ENCODE data around the gene LAMC2.

LAMC2 gene

GRCh38 chr1:183195142-183195574 is 9.1 kb downstream of the LAMC2 start:
- Histone ChIP-seq H3K36me3 (ENCODE audit: control insufficient read depth, insufficient read depth, low read length, severe bottlenecking) (no peaks in the 10 kb centered on the region), H3K9me3 (ENCODE audit: control insufficient read depth, low read length) (no peaks in the 10 kb centered on the region), H3K4me3 (ENCODE audit: low read length) (no peak overlapping the region), H3K27me3 (replicated peaks; ENCODE audit: control insufficient read depth, insufficient read depth, low read length) (no peaks in the 10 kb centered on the region), H3K9ac (ENCODE audit: low read length) (no peak overlapping the region), H3K4me1 (ENCODE audit: control insufficient read depth, insufficient read depth, low read length) (peaks cover 22% of the 10 kb centered on the region)
- DNase-seq (ENCODE audit: low read depth) = peak; percentile 49

DNA sequence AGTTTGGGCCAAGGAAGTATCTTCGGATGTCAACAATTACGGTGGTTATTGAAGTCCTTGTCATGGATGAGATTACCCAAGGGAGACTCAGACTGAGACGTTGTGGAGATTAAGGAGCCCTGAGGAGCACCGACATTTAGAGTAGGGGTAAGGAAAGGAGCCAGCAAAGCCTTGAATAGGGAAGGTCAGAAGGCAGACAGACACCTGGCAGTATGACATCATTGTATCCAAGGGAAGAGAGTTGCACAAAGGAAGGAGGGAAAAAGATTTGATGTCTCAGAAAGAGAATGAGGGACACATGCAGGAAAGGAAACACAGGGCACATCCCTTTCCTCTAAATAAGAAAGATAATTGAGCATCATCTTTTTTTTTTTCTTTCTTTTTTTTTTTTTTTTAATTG is 11.7 kb downstream of the LAMC2 start:
- Histone ChIP-seq H3K27me3 (replicated peaks; ENCODE audit: control insufficient read depth, insufficient read depth, low read length) (no peaks in the 10 kb centered on the region), H3K9ac (ENCODE audit: low read length) (no peak overlapping the region), H3K9me3 (ENCODE audit: control insufficient read depth, low read length) (no peaks in the 10 kb centered on the region), H3K36me3 (ENCODE audit: control insufficient read depth, insufficient read depth, low read length, severe bottlenecking) (no peaks in the 10 kb centered on the region), H3K4me3 (ENCODE audit: low read length) (no peak overlapping the region), H3K4me1 (ENCODE audit: control insufficient read depth, insufficient read depth, low read length) (peaks cover 13% of the 10 kb centered on the region)
- no peak for DNase-seq (ENCODE audit: low read depth)

DNA sequence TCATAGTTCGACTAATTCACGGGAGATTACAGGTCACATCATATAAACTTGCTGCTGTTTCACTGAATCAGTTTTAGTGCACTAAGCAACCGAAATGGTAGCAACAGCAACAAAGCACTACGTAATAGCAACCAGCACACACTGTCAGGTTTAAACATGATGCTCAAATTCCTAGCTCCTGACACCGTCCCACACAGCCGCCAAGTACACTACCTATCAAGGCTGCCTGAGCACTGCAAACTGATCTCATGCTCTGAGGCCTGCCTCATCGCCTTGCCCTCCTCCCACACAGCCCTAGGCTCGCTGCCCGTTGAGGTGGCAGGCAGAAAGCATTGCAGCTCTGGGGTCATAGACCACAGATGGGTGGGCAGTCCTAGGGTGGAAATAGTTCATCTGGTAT is 12.4 kb downstream of the LAMC2 start:
- no peak overlapping the region for H3K4me3 ChIP-seq (ENCODE audit: low read length)
- DNase-seq (ENCODE audit: low read depth) = peak; percentile 63
- H3K36me3 ChIP-seq (ENCODE audit: control insufficient read depth, insufficient read depth, low read length, severe bottlenecking) = no peaks in the 10 kb centered on the region
- H3K4me1 ChIP-seq (ENCODE audit: control insufficient read depth, insufficient read depth, low read length) = peaks cover 13% of the 10 kb centered on the region
- no peaks in the 10 kb centered on the region for H3K27me3 ChIP-seq (replicated peaks; ENCODE audit: control insufficient read depth, insufficient read depth, low read length)
- no peaks in the 10 kb centered on the region for H3K9me3 ChIP-seq (ENCODE audit: control insufficient read depth, low read length)
- H3K9ac ChIP-seq (ENCODE audit: low read length) = no peak overlapping the region

- Histone ChIP-seq H3K9ac (ENCODE audit: low read length) (no peak overlapping the region), H3K4me1 (ENCODE audit: control insufficient read depth, insufficient read depth, low read length) (peaks cover 13% of the 10 kb centered on the region), H3K27me3 (replicated peaks; ENCODE audit: control insufficient read depth, insufficient read depth, low read length) (no peaks in the 10 kb centered on the region), H3K9me3 (ENCODE audit: control insufficient read depth, low read length) (no peaks in the 10 kb centered on the region), H3K36me3 (ENCODE audit: control insufficient read depth, insufficient read depth, low read length, severe bottlenecking) (no peaks in the 10 kb centered on the region), H3K4me3 (ENCODE audit: low read length) (no peak overlapping the region)
- DNase-seq (ENCODE audit: low read depth) = no peak
Observed at GRCh38 chr1:183199304-183199703, 13.2 kb downstream of the LAMC2 start.

DNA sequence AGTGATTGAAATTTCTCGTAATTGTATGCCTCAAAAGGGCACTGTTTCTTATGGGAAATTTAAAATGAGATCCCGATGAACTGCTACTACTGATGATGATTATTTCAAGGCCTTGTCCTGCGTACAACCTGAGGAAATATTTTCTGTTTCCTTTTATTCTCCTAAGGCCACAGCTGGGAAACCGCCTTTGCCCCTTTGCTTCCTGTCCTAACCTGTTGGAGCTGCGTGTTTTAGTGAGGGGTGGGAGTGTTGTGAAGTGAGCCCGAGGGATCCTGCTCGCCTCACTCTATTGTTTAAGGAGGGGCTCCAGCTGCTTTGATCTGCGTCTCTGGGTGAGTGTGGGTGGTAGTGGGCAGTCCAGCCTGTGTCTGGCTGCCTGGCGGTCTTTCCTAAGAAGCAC is 14.4 kb downstream of the LAMC2 start:
- Histone ChIP-seq H3K9ac (ENCODE audit: low read length) (no peak overlapping the region), H3K4me1 (ENCODE audit: control insufficient read depth, insufficient read depth, low read length) (peaks cover 16% of the 10 kb centered on the region), H3K4me3 (ENCODE audit: low read length) (no peak overlapping the region), H3K27me3 (replicated peaks; ENCODE audit: control insufficient read depth, insufficient read depth, low read length) (no peaks in the 10 kb centered on the region), H3K36me3 (ENCODE audit: control insufficient read depth, insufficient read depth, low read length, severe bottlenecking) (no peaks in the 10 kb centered on the region), H3K9me3 (ENCODE audit: control insufficient read depth, low read length) (no peaks in the 10 kb centered on the region)
- DNase-seq (ENCODE audit: low read depth) = no peak

- Histone ChIP-seq H3K4me3 (ENCODE audit: low read length) (no peak overlapping the region), H3K9ac (ENCODE audit: low read length) (no peak overlapping the region), H3K4me1 (ENCODE audit: control insufficient read depth, insufficient read depth, low read length) (peaks cover 27% of the 10 kb centered on the region), H3K9me3 (ENCODE audit: control insufficient read depth, low read length) (no peaks in the 10 kb centered on the region), H3K27me3 (replicated peaks; ENCODE audit: control insufficient read depth, insufficient read depth, low read length) (no peaks in the 10 kb centered on the region), H3K36me3 (ENCODE audit: control insufficient read depth, insufficient read depth, low read length, severe bottlenecking) (no peaks in the 10 kb centered on the region)
- no peak for DNase-seq (ENCODE audit: low read depth)
Observed at GRCh38 chr1:183203094-183203493, 17.0 kb downstream of the LAMC2 start.

GRCh38 chr1:183205196-183205781 is 19.2 kb downstream of the LAMC2 start:
- H3K9ac ChIP-seq (ENCODE audit: low read length) = peak overlapping the region; percentile 50
- H3K27me3 ChIP-seq (replicated peaks; ENCODE audit: control insufficient read depth, insufficient read depth, low read length) = no peaks in the 10 kb centered on the region
- no peaks in the 10 kb centered on the region for H3K36me3 ChIP-seq (ENCODE audit: control insufficient read depth, insufficient read depth, low read length, severe bottlenecking)
- DNase-seq (ENCODE audit: low read depth) = peak; percentile 90
- no peak overlapping the region for H3K4me3 ChIP-seq (ENCODE audit: low read length)
- no peaks in the 10 kb centered on the region for H3K9me3 ChIP-seq (ENCODE audit: control insufficient read depth, low read length)
- H3K4me1 ChIP-seq (ENCODE audit: control insufficient read depth, insufficient read depth, low read length) = peaks cover 33% of the 10 kb centered on the region

DNA sequence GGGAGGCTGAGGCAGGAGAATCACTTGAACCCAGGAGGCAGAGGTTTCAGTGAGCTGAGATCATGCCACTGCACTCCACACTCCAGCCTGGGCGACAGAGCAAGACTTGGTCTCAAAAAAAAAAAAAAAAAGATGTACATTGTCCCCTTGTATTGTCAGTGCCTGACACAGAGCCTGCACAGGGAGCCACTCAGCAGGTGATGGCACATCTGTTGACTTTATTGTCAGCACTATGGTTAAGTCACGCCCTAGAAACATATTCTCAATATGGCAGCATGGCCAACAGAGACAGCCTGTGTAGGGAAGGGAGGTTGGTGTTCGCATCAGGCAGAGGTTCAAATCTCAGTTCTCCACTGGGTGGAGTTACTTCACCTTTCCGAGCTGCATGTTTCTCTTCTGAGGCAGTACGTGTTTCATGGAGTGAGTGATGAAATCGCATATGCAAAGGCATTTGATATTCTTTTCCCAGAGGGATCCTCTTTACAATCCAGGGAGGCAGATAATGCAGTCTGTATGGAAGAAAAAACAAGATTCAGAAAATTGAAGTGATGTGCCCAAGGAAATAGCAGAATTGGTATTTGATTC is 20.6 kb downstream of the LAMC2 start:
- no peaks in the 10 kb centered on the region for H3K27me3 ChIP-seq (replicated peaks; ENCODE audit: control insufficient read depth, insufficient read depth, low read length)
- DNase-seq (ENCODE audit: low read depth) = no peak
- no peak overlapping the region for H3K4me3 ChIP-seq (ENCODE audit: low read length)
- H3K9ac ChIP-seq (ENCODE audit: low read length) = no peak overlapping the region
- H3K4me1 ChIP-seq (ENCODE audit: control insufficient read depth, insufficient read depth, low read length) = peaks cover 33% of the 10 kb centered on the region
- H3K9me3 ChIP-seq (ENCODE audit: control insufficient read depth, low read length) = no peaks in the 10 kb centered on the region
- H3K36me3 ChIP-seq (ENCODE audit: control insufficient read depth, insufficient read depth, low read length, severe bottlenecking) = no peaks in the 10 kb centered on the region

DNA sequence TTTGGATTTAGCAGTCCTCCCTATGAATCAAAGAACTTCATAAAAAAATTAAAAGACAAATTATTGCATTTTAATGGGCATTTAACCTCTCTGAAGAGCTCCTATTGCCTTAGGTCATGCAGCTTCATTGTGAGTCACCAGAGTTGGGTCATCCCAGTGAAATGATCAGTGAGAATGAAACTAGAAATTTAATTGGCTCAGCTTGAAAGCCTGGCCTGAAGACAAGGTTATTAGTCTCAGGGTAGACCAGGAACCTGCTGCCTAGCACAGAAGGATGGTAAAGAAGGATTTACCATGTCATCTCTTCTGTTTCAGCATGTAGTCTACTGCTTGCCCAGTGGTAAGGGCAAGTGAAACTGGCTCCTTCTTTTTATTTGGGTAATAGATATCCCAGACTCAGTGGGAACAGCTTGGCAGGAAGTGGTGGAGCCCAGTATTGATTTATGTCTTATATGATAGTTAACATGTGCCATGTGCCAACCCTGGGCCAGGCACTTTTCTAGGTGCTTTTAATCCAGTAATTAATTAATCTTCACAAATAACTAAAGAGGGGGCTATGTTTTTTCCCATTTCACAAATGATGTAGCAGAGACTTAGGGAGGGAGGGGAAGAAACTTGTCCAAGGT is 23.6 kb downstream of the LAMC2 start:
- DNase-seq (ENCODE audit: low read depth) = peak; percentile 77

DNA sequence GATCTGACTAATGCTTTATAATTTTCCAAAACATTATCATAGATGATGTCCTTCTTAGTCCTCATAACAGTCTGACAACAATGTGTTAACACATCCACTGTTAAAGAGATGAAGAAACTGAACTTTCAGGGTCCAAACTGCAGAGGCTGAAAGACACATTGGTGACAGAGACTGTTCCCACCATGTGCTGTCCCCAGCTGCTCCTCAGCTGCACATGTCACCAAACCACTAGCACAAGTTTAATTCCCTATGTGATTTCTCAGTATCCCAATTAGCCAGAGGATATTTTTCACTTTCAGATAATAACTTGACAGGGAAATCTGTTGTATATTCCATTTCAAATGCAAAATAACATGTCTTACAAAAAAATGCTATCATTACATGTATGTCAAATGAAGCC is 24.6 kb downstream of the LAMC2 start:
- no peak overlapping the region for H3K4me3 ChIP-seq (ENCODE audit: low read length)
- DNase-seq (ENCODE audit: low read depth) = no peak
- H3K27me3 ChIP-seq (replicated peaks; ENCODE audit: control insufficient read depth, insufficient read depth, low read length) = no peaks in the 10 kb centered on the region
- H3K9me3 ChIP-seq (ENCODE audit: control insufficient read depth, low read length) = no peaks in the 10 kb centered on the region
- H3K9ac ChIP-seq (ENCODE audit: low read length) = no peak overlapping the region
- H3K36me3 ChIP-seq (ENCODE audit: control insufficient read depth, insufficient read depth, low read length, severe bottlenecking) = no peaks in the 10 kb centered on the region
- H3K4me1 ChIP-seq (ENCODE audit: control insufficient read depth, insufficient read depth, low read length) = peaks cover 27% of the 10 kb centered on the region

More for the DNA sequence above, 23.6 kb downstream of the LAMC2 start:
- Histone ChIP-seq H3K4me3 (ENCODE audit: low read length) (no peak overlapping the region), H3K9me3 (ENCODE audit: control insufficient read depth, low read length) (no peaks in the 10 kb centered on the region), H3K27me3 (replicated peaks; ENCODE audit: control insufficient read depth, insufficient read depth, low read length) (no peaks in the 10 kb centered on the region), H3K4me1 (ENCODE audit: control insufficient read depth, insufficient read depth, low read length) (peaks cover 36% of the 10 kb centered on the region), H3K36me3 (ENCODE audit: control insufficient read depth, insufficient read depth, low read length, severe bottlenecking) (no peaks in the 10 kb centered on the region), H3K9ac (ENCODE audit: low read length) (no peak overlapping the region)

DNA sequence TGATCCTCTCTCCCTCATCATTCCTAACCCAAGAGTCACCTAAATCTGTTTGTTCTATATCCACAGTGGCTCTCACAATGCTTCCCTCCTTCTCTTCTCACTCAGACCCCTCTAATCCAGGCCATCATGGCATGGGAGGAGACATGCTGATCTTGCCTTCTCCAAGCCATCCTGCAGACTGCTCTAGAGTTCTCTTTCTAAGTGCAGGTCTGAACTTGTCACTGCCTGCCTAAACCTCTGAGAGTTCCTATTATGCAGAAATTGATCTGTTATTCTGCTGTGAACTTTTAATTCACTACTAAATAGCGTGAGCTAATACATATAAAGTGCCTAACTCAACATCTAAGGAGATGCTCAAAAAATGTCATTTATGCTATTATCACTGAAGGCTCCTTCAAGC is 26.8 kb downstream of the LAMC2 start:
- H3K9ac ChIP-seq (ENCODE audit: low read length) = no peak overlapping the region

More for the DNA sequence above, 26.8 kb downstream of the LAMC2 start:
- no peaks in the 10 kb centered on the region for H3K36me3 ChIP-seq (ENCODE audit: control insufficient read depth, insufficient read depth, low read length, severe bottlenecking)
- no peaks in the 10 kb centered on the region for H3K27me3 ChIP-seq (replicated peaks; ENCODE audit: control insufficient read depth, insufficient read depth, low read length)
- H3K9me3 ChIP-seq (ENCODE audit: control insufficient read depth, low read length) = no peaks in the 10 kb centered on the region
- H3K4me1 ChIP-seq (ENCODE audit: control insufficient read depth, insufficient read depth, low read length) = peaks cover 22% of the 10 kb centered on the region
- no peak overlapping the region for H3K4me3 ChIP-seq (ENCODE audit: low read length)
- DNase-seq (ENCODE audit: low read depth) = no peak
